ES-I3 (cell line): ENCODE data around the gene TLR7.

Experiments used
- H3K36me3 ChIP-seq: 2 replicates; pipeline ENCODE4 v1.6.1; 2013; ENCODE audit warnings: mild to moderate bottlenecking, low read length, control low read depth, moderate library complexity; ENCODE audit not compliant: insufficient read depth
- H3K4me1 ChIP-seq: 2 replicates; pipeline ENCODE4 v1.6.1; 2013; ENCODE audit warnings: mild to moderate bottlenecking, control low read depth, low read length; ENCODE audit not compliant: insufficient read depth
- H3K9ac ChIP-seq: 2 replicates; pipeline ENCODE4 v1.6.1; 2013; ENCODE audit warnings: low read depth, mild to moderate bottlenecking, low read length, moderate library complexity
- H3K9me3 ChIP-seq: 2 replicates; pipeline ENCODE4 v1.6.1; 2013; ENCODE audit warnings: mild to moderate bottlenecking, low read length, moderate library complexity; ENCODE audit not compliant: control insufficient read depth, insufficient read depth

The TLR7 gene

GRCh38 chrX:12866451-12867377 lies at the start of gene TLR7:
Gene TLR7, plus strand, starts transcription at chrX:12867072. Its CDS starts 507 bp downstream, at chrX:12867579.
- 0 out of 2 replicates have a peak, but pooled peaks cover 6% of the 10 kb centered on the region for H3K4me1 ChIP-seq
- no peaks in the 10 kb centered on the region for H3K36me3 ChIP-seq
- H3K9ac ChIP-seq = no peak within 1 kb of the TSS
- H3K9me3 ChIP-seq = no peaks in the 10 kb centered on the region

- H3K9ac ChIP-seq = no peak overlapping the region
- H3K9me3 ChIP-seq = no peaks in the 10 kb centered on the region
- peaks cover 9% of the 10 kb centered on the region; the same call in 1 of the 2 replicates for H3K36me3 ChIP-seq
These were observed 49.3 kb upstream of the TLR7 start for GRCh38 chrX:12817528-12817927.

GRCh38 chrX:12819222-12819621 lies 47.6 kb upstream of the TLR7 start:
- H3K4me1 ChIP-seq = 0 out of 2 replicates have a peak, but pooled peaks cover 1% of the 10 kb centered on the region
- H3K36me3 ChIP-seq = peaks cover 9% of the 10 kb centered on the region; the same call in 1 of the 2 replicates
- H3K9ac ChIP-seq = no peak overlapping the region
- no peaks in the 10 kb centered on the region for H3K9me3 ChIP-seq

More at GRCh38 chrX:12817528-12817927, 49.3 kb upstream of the TLR7 start:
- H3K4me1 ChIP-seq = 0 out of 2 replicates have a peak, but pooled peaks cover 3% of the 10 kb centered on the region

DNA sequence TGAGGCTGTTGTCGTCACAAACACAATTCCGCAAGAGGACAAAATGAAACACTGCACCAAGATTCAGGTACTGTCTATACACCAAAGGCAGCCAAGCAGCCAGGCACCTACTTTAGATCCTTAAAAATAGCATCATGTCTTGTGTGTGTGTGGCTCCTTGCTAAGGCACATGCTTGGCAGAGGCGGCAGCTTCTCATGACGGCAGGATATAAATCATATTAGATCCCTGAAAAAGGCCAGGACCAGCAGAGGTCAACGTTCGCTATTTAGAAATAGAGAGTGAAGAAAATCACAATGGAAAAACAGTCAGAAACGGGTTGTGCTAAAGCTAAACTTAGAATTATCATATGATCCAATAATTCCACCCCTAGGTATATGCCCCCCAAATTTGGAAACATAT lies 46.1 kb upstream of the TLR7 start:
- Histone ChIP-seq H3K4me1 (no peaks in the 10 kb centered on the region), H3K9ac (no peak overlapping the region), H3K36me3 (peaks cover 9% of the 10 kb centered on the region; the same call in 1 of the 2 replicates), H3K9me3 (no peaks in the 10 kb centered on the region)

GRCh38 chrX:12824944-12825343 lies 41.9 kb upstream of the TLR7 start:
- Histone ChIP-seq H3K36me3 (peaks cover 7% of the 10 kb centered on the region; the same call in 1 of the 2 replicates), H3K9me3 (no peaks in the 10 kb centered on the region), H3K9ac (no peak overlapping the region), H3K4me1 (no peaks in the 10 kb centered on the region)

- no peaks in the 10 kb centered on the region for H3K4me1 ChIP-seq
- H3K36me3 ChIP-seq = peaks cover 3% of the 10 kb centered on the region; the same call in 1 of the 2 replicates
- H3K9me3 ChIP-seq = no peaks in the 10 kb centered on the region
- H3K9ac ChIP-seq = no peak overlapping the region
These were observed 41.1 kb upstream of the TLR7 start for GRCh38 chrX:12825801-12826200.

DNA sequence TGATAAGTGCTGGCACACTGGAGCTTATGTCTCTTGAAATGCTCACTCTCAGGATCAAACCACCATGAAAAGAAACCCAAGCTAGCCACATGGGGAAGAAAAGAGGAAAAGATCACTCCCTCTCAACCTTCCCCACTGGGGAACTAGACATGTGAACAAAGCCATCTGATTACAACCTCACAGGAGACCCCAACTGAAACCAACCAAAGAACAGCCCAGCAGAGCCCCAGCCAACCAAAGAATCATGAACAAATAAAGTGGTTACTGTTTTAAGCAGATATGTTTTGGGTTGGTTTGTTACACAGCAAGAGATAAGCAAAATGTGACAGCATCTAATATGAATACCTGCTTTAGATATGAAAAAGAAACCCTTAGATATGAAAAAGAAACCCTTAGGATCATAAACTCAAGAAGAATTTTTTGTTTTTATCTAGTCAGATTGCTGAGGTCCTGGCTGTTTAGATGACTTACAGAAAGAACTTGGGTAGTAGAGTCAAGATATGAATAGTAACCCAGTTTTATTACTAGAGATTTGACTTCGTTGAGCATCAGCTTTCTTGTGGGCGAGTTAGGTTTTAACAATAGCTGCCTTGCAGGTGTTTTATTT lies 23.7 kb upstream of the TLR7 start:
- Histone ChIP-seq H3K36me3 (no peaks in the 10 kb centered on the region), H3K9me3 (no peaks in the 10 kb centered on the region), H3K9ac (no peak overlapping the region), H3K4me1 (no peaks in the 10 kb centered on the region)

GRCh38 chrX:12843668-12844279 lies 23.1 kb upstream of the TLR7 start:
- Histone ChIP-seq H3K4me1 (no peaks in the 10 kb centered on the region), H3K9me3 (no peaks in the 10 kb centered on the region), H3K9ac (no peak overlapping the region), H3K36me3 (no peaks in the 10 kb centered on the region)

GRCh38 chrX:12844319-12844718 lies 22.6 kb upstream of the TLR7 start:
- Histone ChIP-seq H3K9me3 (no peaks in the 10 kb centered on the region), H3K9ac (no peak overlapping the region), H3K4me1 (no peaks in the 10 kb centered on the region), H3K36me3 (no peaks in the 10 kb centered on the region)

- Histone ChIP-seq H3K9me3 (no peaks in the 10 kb centered on the region), H3K9ac (no peak overlapping the region), H3K36me3 (no peaks in the 10 kb centered on the region), H3K4me1 (no peaks in the 10 kb centered on the region)
These were observed 1.5 kb upstream of the TLR7 start for GRCh38 chrX:12865359-12865758.

GRCh38 chrX:12867685-12868084 lies 813 bp downstream of the TLR7 start:
- H3K36me3 ChIP-seq = no peaks in the 10 kb centered on the region
- H3K4me1 ChIP-seq = peaks cover 8% of the 10 kb centered on the region; the same call in 1 of the 2 replicates
- no peaks in the 10 kb centered on the region for H3K9me3 ChIP-seq
- H3K9ac ChIP-seq = no peak overlapping the region

DNA sequence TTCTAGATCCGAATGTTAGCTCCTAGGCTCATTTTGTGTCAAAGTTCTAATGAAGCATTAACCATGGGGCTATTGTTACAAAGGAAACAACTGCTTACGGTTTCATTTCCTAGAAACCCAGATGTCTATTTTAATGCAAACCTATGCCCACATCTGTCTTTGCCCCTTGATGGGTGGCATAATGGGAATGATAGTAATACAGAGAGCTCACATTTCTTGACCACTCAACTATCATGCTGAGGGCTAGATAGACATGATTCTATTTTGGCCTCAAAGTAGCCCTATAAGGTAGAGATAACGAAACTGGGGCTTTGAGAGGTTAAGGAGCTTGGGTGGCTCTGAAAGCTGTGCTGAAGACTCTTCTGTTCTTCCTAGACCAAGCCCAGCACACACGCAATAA lies 1.9 kb downstream of the TLR7 start:
- H3K9ac ChIP-seq = no peak overlapping the region
- no peaks in the 10 kb centered on the region for H3K36me3 ChIP-seq
- H3K9me3 ChIP-seq = no peaks in the 10 kb centered on the region
- H3K4me1 ChIP-seq = peaks cover 11% of the 10 kb centered on the region; the same call in 1 of the 2 replicates

- Histone ChIP-seq H3K36me3 (no peaks in the 10 kb centered on the region), H3K9ac (no peak overlapping the region), H3K4me1 (peaks cover 11% of the 10 kb centered on the region; the same call in 1 of the 2 replicates), H3K9me3 (no peaks in the 10 kb centered on the region)
These were observed 4.4 kb downstream of the TLR7 start for GRCh38 chrX:12871257-12871656.

DNA sequence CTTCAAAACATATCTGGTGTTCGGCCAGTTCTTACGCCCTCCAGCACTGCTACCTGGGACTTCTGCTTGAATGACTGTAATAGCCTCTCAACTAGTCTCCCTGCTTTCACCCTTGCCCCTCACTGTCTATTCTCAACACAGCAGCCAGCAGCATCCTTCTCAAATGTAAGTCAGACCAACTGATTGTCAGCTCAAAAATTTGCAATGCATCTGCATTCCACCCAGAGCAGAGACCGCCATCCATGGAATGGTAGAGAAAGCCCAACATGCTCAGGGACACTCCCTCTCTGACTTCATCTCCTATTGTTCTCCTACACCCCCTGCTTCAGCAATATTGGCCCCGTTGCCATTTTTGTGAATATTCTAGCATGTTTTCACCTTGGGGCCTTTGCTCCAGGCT lies 5.9 kb downstream of the TLR7 start:
- H3K9me3 ChIP-seq = no peaks in the 10 kb centered on the region
- no peak overlapping the region for H3K9ac ChIP-seq
- no peaks in the 10 kb centered on the region for H3K36me3 ChIP-seq
- peaks cover 11% of the 10 kb centered on the region; the same call in 1 of the 2 replicates for H3K4me1 ChIP-seq
